Measurements from ENCODE around the gene SNRPE.

- TF ChIP-seq CTCF (IDR thresholded peaks at IDR 0.05) (no peak), POLR2A (IDR thresholded peaks at IDR 0.05) (no peak)
Measured at GRCh38 chr1:203913073-203913521, 51.7 kb downstream of the SNRPE start.
